Osteoblast (primary cell): ENCODE data around the gene AUTS2. TPM values are rescaled to one million over a fixed set of nuclear protein-coding genes. Genes with fewer than 3 reads are reported as not detected.

Source experiments
- DNase-seq: peaks from one replicate; pipeline ENCODE4 v3.0.0; 2011; ENCODE audit warnings: low spot score, mixed read lengths; ENCODE audit not compliant: insufficient read length; ENCODE audit errors: missing footprints
- H2AFZ ChIP-seq: 2 replicates; pipeline ENCODE4 v1.6.0; 2011; ENCODE audit warnings: mild to moderate bottlenecking, low read length
- H3K27ac ChIP-seq: 2 replicates; pipeline ENCODE4 v1.5.1; 2011; ENCODE audit warnings: mild to moderate bottlenecking, low read depth, low read length, moderate library complexity
- H3K27me3 ChIP-seq: 2 replicates; pipeline ENCODE4 v1.6.0; 2012; ENCODE audit warnings: mild to moderate bottlenecking, control low read depth, inconsistent platforms, low read length, moderate library complexity; ENCODE audit not compliant: insufficient read depth
- H3K36me3 ChIP-seq: 2 replicates; pipeline ENCODE4 v1.5.1; 2011; ENCODE audit warnings: mild to moderate bottlenecking, low read length, control low read depth, moderate library complexity; ENCODE audit not compliant: insufficient read depth
- H3K4me1 ChIP-seq: 2 replicates; pipeline ENCODE4 v1.5.1; 2011; ENCODE audit warnings: mild to moderate bottlenecking, low read length, control low read depth, moderate library complexity; ENCODE audit not compliant: insufficient read depth
- H3K4me2 ChIP-seq: 2 replicates; pipeline ENCODE4 v1.6.0; 2011; ENCODE audit warnings: mild to moderate bottlenecking, low read length; ENCODE audit not compliant: insufficient read depth
- H3K4me3 ChIP-seq: fragments of 200-600 bp; sonication (generic); 3 replicates; pipeline ENCODE4 v1.5.1; 2012; ENCODE audit warnings: mild to moderate bottlenecking, low read length, inconsistent platforms; ENCODE audit not compliant: insufficient read depth
- H3K79me2 ChIP-seq: 2 replicates; pipeline ENCODE4 v1.6.0; 2012; ENCODE audit warnings: mild to moderate bottlenecking, low read length, control low read depth, inconsistent platforms; ENCODE audit not compliant: insufficient read depth
- H3K9me3 ChIP-seq: 2 replicates; pipeline ENCODE4 v1.5.1; 2011; ENCODE audit warnings: low read depth, low read length, control low read depth
- H4K20me1 ChIP-seq: 2 replicates; pipeline ENCODE4 v1.6.0; 2012; ENCODE audit warnings: mild to moderate bottlenecking, low read length, control low read depth; ENCODE audit not compliant: insufficient read depth
- total RNA-seq: library from RNA; depleted of rRNA; stranded (reverse); fragments of >200 nt; gene quantifications from 2 replicates; pipeline ENCODE4 v1.2.3, GENCODE V29; 2012
- TF ChIP-seq, protein P1 (sequence below): IDR thresholded peaks from 2 replicates; pipeline ENCODE4 v1.5.1; 2011; ENCODE audit warnings: mild to moderate bottlenecking, low read depth, low read length, moderate library complexity; ENCODE audit errors: extremely low read depth

The AUTS2 gene
- total RNA-seq, 1 donor = 15.2 TPM

DNA sequence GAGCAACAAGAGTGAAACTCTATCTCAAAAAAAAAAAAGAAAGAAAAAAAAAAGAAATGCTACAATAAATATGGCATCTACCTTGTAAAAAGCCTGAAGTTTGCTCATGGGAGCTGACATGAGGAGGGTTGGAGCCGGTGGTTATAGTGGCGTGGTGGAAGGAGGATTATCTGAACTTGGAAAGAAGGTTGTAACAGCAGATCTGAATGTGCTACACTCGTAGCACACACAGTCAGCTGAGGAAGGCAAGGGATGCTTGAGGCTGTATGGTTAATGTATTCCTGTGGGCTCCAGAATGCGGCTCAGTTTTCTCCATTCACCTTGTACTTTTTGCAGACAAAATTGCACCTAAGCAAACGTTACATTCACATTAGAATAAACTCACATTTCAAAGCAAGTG, 1143.4 kb downstream of the AUTS2 start:
- no peak overlapping the region for H3K4me2 ChIP-seq
- no peaks in the 10 kb centered on the region for H4K20me1 ChIP-seq
- no peaks in the 10 kb centered on the region for H3K9me3 ChIP-seq
- peaks cover 17% of the 10 kb centered on the region for H3K79me2 ChIP-seq
- peaks cover 5% of the 10 kb centered on the region for H3K4me1 ChIP-seq
- no peak overlapping the region for H3K4me3 ChIP-seq
- DNase-seq = no peak
- H3K27me3 ChIP-seq = no peaks in the 10 kb centered on the region
- no peak overlapping the region for H2AFZ ChIP-seq
- no peak overlapping the region for H3K27ac ChIP-seq
- H3K36me3 ChIP-seq = no peaks in the 10 kb centered on the region
- TF ChIP-seq, protein P1, sequence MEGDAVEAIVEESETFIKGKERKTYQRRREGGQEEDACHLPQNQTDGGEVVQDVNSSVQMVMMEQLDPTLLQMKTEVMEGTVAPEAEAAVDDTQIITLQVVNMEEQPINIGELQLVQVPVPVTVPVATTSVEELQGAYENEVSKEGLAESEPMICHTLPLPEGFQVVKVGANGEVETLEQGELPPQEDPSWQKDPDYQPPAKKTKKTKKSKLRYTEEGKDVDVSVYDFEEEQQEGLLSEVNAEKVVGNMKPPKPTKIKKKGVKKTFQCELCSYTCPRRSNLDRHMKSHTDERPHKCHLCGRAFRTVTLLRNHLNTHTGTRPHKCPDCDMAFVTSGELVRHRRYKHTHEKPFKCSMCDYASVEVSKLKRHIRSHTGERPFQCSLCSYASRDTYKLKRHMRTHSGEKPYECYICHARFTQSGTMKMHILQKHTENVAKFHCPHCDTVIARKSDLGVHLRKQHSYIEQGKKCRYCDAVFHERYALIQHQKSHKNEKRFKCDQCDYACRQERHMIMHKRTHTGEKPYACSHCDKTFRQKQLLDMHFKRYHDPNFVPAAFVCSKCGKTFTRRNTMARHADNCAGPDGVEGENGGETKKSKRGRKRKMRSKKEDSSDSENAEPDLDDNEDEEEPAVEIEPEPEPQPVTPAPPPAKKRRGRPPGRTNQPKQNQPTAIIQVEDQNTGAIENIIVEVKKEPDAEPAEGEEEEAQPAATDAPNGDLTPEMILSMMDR = no peak

- no peaks in the 10 kb centered on the region for H3K9me3 ChIP-seq
- no peak overlapping the region for H3K27ac ChIP-seq
- TF ChIP-seq, protein P1 = no peak
- no peak overlapping the region for H3K4me3 ChIP-seq
- no peak overlapping the region for H3K4me2 ChIP-seq
- H3K36me3 ChIP-seq = no peaks in the 10 kb centered on the region
- no peak for DNase-seq
- H2AFZ ChIP-seq = no peak overlapping the region
- H3K27me3 ChIP-seq = no peaks in the 10 kb centered on the region
- H4K20me1 ChIP-seq = peaks cover 2% of the 10 kb centered on the region
- H3K4me1 ChIP-seq = no peaks in the 10 kb centered on the region
- H3K79me2 ChIP-seq = peaks cover 23% of the 10 kb centered on the region
Measured at GRCh38 chr7:70743531-70744325, 1145.5 kb downstream of the AUTS2 start.

- H4K20me1 ChIP-seq = peaks cover 9% of the 10 kb centered on the region
- H3K9me3 ChIP-seq = no peaks in the 10 kb centered on the region
- no peaks in the 10 kb centered on the region for H3K36me3 ChIP-seq
- TF ChIP-seq, protein P1 = no peak
- H3K27me3 ChIP-seq = no peaks in the 10 kb centered on the region
- H3K4me3 ChIP-seq = no peak overlapping the region
- no peak overlapping the region for H2AFZ ChIP-seq
- DNase-seq = no peak
- no peak overlapping the region for H3K27ac ChIP-seq
- no peaks in the 10 kb centered on the region for H3K4me1 ChIP-seq
- peaks cover 26% of the 10 kb centered on the region for H3K79me2 ChIP-seq
- no peak overlapping the region for H3K4me2 ChIP-seq
Measured at GRCh38 chr7:70744492-70744891, 1146.2 kb downstream of the AUTS2 start.

GRCh38 chr7:70749831-70750230, 1151.6 kb downstream of the AUTS2 start:
- no peak overlapping the region for H3K27ac ChIP-seq
- H3K79me2 ChIP-seq = peaks cover 26% of the 10 kb centered on the region
- TF ChIP-seq, protein P1 = no peak
- no peak for DNase-seq
- H3K4me2 ChIP-seq = no peak overlapping the region
- H2AFZ ChIP-seq = no peak overlapping the region
- H3K4me1 ChIP-seq = no peaks in the 10 kb centered on the region
- H3K36me3 ChIP-seq = no peaks in the 10 kb centered on the region
- H3K9me3 ChIP-seq = no peaks in the 10 kb centered on the region
- no peaks in the 10 kb centered on the region for H3K27me3 ChIP-seq
- H3K4me3 ChIP-seq = no peak overlapping the region
- peaks cover 16% of the 10 kb centered on the region for H4K20me1 ChIP-seq
